ENCODE measurements around the gene KCNIP3. TPM values are rescaled to one million over a fixed set of nuclear protein-coding genes. Genes with fewer than 3 reads are reported as not detected.
A peak's percentile ranks its signal among the peaks of the same experiment; 100 is the strongest.

The KCNIP3 gene
- total and polyA plus RNA-seq, 4 donors: 0.26 to 1.1 (median 0.62) TPM

- DNase-seq (ENCODE audit: low spot score): peak; percentile 29
- WGBS: 93% methylated on average over 14 of the region's 14 CpGs
- TF ChIP-seq YY1 (IDR thresholded peaks at IDR 0.05) (no peak), TAF1 (conservative IDR thresholded peaks at IDR 0.05) (no peak), SP1 (IDR thresholded peaks at IDR 0.05) (no peak), RAD21 (IDR thresholded peaks at IDR 0.05) (no peak)
- TF ChIP-seq, protein P1, sequence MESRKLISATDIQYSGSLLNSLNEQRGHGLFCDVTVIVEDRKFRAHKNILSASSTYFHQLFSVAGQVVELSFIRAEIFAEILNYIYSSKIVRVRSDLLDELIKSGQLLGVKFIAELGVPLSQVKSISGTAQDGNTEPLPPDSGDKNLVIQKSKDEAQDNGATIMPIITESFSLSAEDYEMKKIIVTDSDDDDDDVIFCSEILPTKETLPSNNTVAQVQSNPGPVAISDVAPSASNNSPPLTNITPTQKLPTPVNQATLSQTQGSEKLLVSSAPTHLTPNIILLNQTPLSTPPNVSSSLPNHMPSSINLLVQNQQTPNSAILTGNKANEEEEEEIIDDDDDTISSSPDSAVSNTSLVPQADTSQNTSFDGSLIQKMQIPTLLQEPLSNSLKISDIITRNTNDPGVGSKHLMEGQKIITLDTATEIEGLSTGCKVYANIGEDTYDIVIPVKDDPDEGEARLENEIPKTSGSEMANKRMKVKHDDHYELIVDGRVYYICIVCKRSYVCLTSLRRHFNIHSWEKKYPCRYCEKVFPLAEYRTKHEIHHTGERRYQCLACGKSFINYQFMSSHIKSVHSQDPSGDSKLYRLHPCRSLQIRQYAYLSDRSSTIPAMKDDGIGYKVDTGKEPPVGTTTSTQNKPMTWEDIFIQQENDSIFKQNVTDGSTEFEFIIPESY (IDR thresholded peaks at IDR 0.05): no peak
Observed at GRCh38 chr2:95382686-95383634, 85.8 kb downstream of the KCNIP3 start.

DNA sequence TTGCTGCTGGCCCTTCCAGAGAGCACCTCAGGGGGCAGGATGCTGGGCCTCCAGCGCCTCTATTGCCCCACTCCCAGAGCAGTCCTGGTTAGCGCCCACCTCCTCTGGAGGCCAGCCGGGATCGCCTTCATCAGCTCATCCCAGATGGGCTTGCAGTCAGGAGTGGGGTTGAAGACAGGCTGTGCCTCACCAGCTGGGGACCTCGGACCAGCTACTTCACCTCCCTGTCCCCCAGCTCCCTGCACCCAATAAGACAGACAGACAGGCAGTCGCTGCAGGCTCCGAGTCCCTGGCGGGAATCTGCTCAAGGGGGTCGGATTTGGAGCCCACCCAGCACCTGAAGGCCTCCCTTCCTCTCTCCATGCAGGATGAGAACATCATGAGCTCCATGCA, 86.5 kb downstream of the KCNIP3 start:
- no peaks in the 10 kb centered on the region for H3K36me3 ChIP-seq (ENCODE audit: control insufficient read depth in 4 of 4, insufficient read depth in 3 of 4, low read depth in 1 of 4, low read length in 3 of 4)
- peaks cover 4 to 21% (median 13%) of the 10 kb centered on the region in 4 donors for H3K4me1 ChIP-seq (ENCODE audit: control insufficient read depth in 4 of 4, insufficient read depth in 4 of 4, low read length in 3 of 4)
- H3K27ac ChIP-seq (ENCODE audit: low read depth in 1 of 2, low read length in 2 of 2): no peak overlapping the region
- H3K4me3 ChIP-seq (ENCODE audit: low read depth in 1 of 3, low read length in 3 of 3): no peak overlapping the region
- no peaks in the 10 kb centered on the region for H3K27me3 ChIP-seq (ENCODE audit: control insufficient read depth in 4 of 4, insufficient read depth in 4 of 4, low read length in 3 of 4)
- TF ChIP-seq MAX (IDR thresholded peaks at IDR 0.05): no peak
- no peak for TF ChIP-seq HNF4A (conservative IDR thresholded peaks at IDR 0.05)
- no peak for TF ChIP-seq GABPA (IDR thresholded peaks at IDR 0.05 in 1 of 2, conservative IDR thresholded peaks at IDR 0.05 in 1 of 2)
- TF ChIP-seq NR2F2 (IDR thresholded peaks at IDR 0.05): no peak
- no peak for TF ChIP-seq TAF1 (conservative IDR thresholded peaks at IDR 0.05)
- no peak for TF ChIP-seq RXRA (IDR thresholded peaks at IDR 0.05)
- TF ChIP-seq YY1 (IDR thresholded peaks at IDR 0.05): no peak
- TF ChIP-seq FOXA1 (IDR thresholded peaks at IDR 0.05): no peak
- TF ChIP-seq RAD21 (IDR thresholded peaks at IDR 0.05): no peak
- no peak for TF ChIP-seq ATF3 (IDR thresholded peaks at IDR 0.05)
- TF ChIP-seq JUND (IDR thresholded peaks at IDR 0.05): no peak
- no peak for TF ChIP-seq REST (IDR thresholded peaks at IDR 0.05)
- TF ChIP-seq EGR1 (IDR thresholded peaks at IDR 0.05; ENCODE audit: low read depth in 2 of 2): no peak
- no peak for TF ChIP-seq HNF4G (IDR thresholded peaks at IDR 0.05)
- H3K9ac ChIP-seq (ENCODE audit: low read depth in 1 of 2, low read length in 2 of 2): no peak overlapping the region
- DNase-seq (ENCODE audit: low spot score): peak; percentile 30
- WGBS: 91% methylated on average over 9 of the region's 9 CpGs
- H3K9me3 ChIP-seq (ENCODE audit: control insufficient read depth in 4 of 4, low read length in 3 of 4): no peaks in the 10 kb centered on the region

More at GRCh38 chr2:95382686-95383634, 85.8 kb downstream of the KCNIP3 start:
- Histone ChIP-seq H3K4me1 (ENCODE audit: control insufficient read depth in 4 of 4, insufficient read depth in 4 of 4, low read length in 3 of 4) (peaks cover 4 to 21% (median 13%) of the 10 kb centered on the region in 4 donors), H3K27ac (ENCODE audit: low read depth in 1 of 2, low read length in 2 of 2) (no peak overlapping the region), H3K9ac (ENCODE audit: low read depth in 1 of 2, low read length in 2 of 2) (no peak overlapping the region), H3K9me3 (ENCODE audit: control insufficient read depth in 4 of 4, low read length in 3 of 4) (no peaks in the 10 kb centered on the region), H3K27me3 (ENCODE audit: control insufficient read depth in 4 of 4, insufficient read depth in 4 of 4, low read length in 3 of 4) (no peaks in the 10 kb centered on the region), H3K36me3 (ENCODE audit: control insufficient read depth in 4 of 4, insufficient read depth in 3 of 4, low read depth in 1 of 4, low read length in 3 of 4) (no peaks in the 10 kb centered on the region), H3K4me3 (ENCODE audit: low read depth in 1 of 3, low read length in 3 of 3) (no peak overlapping the region)

All from liver (tissue), 9 donors.